ENCODE measurements around the gene SBF2.

DNA sequence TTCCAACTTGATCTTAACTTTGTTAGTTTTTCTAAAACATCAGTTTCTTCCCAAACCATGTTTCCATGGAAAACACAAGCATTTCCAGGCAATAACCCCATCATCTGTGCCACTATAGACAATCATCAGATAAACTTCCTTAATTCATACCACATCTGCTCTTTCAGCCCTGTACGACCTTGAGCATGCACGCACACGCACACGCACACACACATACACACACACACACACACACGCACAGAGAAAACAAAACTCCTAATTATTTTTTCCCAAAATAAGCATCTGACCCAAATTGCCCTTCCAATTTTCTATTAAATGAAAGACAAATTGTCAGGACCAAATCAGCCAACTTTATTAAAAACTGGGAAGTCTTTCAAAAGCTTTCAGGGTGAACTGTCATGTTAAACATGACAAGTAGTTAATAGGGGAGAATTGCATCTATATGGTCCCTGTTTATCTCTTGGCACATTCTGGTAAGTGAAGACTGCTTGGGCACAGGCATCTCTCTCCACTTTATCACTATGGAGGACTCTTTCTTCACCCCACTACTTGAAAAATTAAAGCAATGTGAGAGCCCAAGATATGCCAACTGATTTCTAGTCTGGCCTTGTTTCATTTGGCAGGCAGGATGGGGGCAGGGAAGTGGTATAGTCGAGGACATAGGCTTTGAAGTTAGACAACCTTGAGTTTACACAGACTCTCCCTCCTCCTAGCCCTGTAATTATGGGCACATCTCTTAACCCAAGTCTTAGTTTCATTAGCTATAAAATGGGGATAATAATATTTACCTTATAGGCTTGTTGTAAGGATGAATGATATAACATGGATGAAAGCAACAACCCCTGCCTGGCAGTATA is 25.9 kb upstream of the SBF2 start:
- TF ChIP-seq, protein P1, sequence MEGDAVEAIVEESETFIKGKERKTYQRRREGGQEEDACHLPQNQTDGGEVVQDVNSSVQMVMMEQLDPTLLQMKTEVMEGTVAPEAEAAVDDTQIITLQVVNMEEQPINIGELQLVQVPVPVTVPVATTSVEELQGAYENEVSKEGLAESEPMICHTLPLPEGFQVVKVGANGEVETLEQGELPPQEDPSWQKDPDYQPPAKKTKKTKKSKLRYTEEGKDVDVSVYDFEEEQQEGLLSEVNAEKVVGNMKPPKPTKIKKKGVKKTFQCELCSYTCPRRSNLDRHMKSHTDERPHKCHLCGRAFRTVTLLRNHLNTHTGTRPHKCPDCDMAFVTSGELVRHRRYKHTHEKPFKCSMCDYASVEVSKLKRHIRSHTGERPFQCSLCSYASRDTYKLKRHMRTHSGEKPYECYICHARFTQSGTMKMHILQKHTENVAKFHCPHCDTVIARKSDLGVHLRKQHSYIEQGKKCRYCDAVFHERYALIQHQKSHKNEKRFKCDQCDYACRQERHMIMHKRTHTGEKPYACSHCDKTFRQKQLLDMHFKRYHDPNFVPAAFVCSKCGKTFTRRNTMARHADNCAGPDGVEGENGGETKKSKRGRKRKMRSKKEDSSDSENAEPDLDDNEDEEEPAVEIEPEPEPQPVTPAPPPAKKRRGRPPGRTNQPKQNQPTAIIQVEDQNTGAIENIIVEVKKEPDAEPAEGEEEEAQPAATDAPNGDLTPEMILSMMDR (IDR thresholded peaks at IDR 0.05), result no peak
- TF ChIP-seq POLR2A (IDR thresholded peaks at IDR 0.05; ENCODE audit: low read depth) (no peak), POLR2AphosphoS5 (IDR thresholded peaks at IDR 0.05) (no peak)
